GM21515 (cell line): ENCODE data around the gene MTHFS.
"Not testable (repeated sequence)": the region's sequence is repeated elsewhere in the genome, so short reads cannot be mapped to it uniquely, and the experiment has no call there.

ENCODE experiments used
- ATAC-seq: cut with Tn5 transposase; IDR thresholded peaks from one replicate; pipeline ENCODE4 v1.9.1; 2021; ENCODE audit not compliant: unreplicated experiment

MTHFS gene

DNA sequence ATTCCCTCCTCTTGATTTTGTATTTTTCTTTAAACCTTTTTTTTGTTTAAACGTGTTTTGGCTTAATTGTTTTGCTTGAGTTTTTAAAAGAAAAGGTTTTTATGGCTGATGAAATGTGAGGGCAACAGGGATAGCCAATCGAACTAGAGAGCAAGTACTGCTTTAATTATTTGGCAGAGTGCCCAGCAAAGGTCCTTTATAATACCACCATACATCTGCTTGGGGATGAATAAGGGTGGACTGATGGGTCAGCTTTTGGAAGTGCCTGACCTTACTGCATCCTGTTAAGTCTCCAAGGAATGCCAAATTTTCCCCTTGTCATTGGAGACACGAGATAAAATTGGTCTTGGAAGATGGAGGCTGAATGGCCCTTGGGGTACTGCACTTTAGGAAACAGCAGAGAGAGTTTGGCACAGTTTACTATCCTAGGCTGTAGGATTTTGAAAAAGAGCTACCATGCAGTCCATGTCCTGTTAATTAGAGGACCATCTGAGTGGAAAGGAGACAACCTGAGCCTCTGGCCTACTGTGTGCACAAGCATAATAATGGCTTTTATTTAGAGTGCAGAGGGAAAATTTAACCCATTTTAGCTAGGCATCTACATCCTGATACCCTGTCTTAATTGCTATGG is 19.8 kb upstream of the MTHFS start:
- ATAC-seq, result no peak

DNA sequence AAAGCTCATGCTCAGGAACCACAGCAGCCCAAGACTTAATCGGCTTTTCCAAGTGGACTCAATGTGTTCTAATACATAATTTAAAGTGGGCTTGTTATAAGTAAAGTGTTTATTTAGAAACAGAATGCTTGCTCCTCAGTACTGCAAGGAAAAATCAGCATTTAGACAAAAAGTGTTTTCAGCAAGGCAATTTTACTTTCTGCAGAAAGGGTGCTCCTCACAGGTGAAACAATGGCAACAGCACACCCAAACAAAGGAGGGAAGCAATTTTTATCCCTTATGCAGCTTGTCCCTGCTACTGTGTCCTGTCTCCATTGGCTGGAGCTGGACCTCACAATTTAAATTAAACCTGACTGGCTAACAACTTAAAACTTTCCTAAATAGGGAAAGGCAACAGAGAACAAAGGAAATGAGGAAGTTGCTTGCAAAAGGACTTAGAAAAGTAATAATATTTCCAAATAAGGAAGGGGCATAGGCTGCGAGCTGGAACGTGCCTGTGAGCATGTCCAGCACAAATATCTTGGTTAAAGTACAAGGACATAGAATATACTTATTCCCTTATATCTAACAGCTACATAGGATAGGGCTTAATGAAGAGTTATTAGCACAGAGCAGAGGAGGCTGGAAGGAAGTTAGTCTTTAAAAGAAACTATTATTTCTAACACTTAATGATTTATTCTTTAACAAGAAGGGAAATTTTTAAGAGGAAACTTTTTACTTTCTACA is 19.1 kb upstream of the MTHFS start:
- ATAC-seq, result not testable (repeated sequence)

DNA sequence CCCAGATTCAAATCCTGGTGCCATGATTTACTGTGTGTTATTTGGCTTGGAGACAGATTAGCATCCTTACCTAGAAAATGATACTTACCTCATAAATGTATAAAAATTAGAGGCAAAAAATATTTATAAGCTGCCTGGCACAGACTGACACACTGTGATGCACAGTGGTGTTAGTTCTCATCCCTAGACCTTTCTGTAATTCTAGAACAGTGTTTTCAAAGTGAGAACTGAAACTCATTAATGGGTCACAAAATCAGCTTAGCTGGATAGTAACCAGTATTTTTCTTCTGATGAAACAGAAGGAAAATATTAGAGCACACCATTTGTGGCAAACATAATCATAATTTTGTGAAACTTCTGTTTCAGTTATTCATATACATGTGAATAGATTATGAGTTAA is 17.9 kb upstream of the MTHFS start:
- no peak for ATAC-seq

DNA sequence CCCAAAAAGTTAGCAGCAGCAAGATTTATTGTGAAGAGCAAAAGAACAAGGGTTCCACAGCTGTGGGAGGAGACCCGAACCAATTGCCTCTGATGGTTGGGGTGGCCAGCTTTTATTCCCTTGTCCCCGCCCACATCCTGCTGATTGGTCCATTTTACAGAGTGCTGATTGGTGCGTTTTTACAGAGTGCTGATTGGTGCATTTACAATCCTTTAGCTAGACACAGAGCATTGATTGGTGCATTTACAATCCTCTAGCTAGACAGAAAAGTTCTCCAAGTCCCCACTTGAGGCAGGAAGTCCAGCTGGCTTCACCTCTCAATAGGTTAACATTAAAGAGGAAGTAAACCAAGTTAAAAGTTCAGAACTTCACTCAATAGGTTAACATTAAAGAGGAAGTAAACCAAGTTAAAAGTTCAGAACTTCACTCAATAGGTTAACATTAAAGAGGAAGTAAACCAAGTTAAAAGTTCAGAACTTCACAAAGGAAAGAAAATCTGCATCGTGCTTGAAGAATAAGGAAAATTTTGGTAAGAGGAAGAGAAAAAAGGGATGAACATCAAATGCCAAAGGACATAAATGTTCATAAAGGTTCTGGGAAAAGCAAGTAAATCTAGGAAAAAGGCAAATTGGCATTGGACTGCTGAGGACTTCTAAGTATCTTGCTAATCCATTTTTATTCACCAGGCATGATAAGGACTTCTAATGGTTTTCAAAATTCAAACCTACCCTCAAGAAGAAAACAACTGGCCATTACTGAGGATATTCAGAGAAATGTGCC is 12.9 kb upstream of the MTHFS start:
- ATAC-seq, result peak; percentile 78

DNA sequence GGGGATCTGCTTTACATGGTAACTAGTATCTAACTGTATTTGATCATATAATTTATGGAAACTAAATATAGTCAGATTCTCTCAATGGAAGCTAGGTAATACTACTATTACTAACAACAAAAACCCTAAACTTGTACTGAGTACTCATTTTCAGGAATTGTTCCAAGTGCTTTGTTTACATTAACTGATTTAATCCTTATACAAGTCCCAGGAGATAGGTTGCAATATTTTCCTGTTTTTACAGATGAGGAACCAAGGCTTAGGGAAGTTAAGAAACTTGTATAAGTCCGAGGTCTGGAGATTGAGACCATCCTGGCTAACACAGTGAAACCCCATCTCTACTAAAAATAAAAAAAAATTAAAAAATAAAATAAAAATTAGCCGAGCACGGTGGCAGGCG is 7.5 kb upstream of the MTHFS start:
- no peak for ATAC-seq

DNA sequence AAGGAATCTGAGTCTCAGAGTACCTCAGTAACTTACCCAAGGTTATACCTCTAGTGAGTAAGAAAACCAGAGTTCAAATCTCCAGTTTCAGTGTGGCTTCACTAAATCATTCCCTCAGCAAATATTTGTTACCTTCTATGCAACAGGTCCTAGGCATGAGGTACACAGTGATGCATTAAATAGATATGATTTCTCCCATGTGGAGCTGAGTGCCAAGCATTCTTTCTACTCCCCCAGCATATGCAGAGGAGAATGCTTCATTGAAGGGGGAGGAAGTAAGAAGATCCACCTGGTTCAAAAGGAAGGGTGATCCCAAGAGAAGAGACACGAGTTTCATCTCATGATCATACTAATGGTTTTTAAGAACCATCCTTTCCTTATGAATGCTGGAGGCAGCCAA is 6.8 kb upstream of the MTHFS start:
- no peak for ATAC-seq

DNA sequence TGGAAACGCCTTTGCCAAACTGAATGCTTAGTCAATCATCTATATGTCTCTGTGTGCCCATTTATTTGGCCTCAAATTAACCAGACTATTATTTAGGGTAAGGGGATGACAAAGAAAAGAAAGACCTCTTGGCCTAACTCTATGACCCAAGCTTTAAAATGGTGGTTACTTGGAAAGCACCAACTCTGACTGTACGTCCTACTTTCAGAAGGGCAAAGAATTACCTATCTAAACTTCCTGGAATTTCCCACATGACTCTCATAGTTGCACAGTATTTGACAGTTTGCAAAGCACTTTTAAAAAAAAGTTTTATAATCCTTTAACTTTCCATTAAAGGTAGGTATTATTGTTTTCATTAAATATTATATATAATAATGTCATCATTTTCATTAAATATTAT is 6.3 kb upstream of the MTHFS start:
- ATAC-seq, result no peak

DNA sequence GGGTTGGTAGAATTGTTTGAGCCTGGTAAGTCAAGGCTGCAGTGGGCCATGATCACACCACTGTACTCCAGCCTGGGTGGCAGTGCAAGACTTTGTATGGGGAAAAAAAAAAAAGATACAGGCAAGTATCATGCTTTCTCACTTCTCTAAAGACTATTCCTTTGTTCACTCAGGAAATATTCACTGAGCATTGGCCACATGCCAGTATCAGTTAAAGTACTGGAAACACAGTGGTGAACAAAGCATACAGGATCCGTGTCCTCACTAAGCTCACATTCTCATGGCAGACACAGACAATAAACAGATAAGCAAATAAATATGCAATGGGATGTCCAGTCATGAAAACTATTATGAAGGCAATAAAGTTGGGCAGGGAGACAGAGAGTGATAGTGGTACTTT is 5.1 kb upstream of the MTHFS start:
- ATAC-seq, result peak; percentile 30

DNA sequence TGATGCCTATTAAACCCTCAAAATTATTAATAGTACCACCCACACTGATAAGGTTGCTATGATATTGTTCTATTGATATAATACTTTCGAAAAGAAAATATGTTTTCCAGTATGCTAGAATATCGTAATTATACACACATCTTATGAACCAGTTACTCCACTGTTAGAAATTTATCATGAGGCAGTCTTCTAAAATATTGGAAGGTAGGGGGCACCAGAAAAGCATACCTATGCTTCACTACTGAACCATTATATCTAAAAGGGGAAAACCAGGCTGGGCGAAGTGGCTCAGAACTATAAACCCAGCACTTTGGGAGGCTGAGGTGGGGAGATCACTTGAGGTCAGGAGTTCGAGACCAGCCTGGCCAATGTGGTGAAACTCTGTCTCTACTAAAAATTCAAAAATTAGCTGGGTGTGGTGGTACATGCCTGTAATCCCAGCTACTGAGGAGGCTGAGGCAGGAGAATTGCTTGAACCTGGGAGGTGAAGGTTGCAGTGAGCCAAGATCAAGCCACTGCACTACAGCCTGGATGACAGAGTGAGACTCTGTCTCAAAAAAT is 4.1 kb upstream of the MTHFS start:
- not testable (repeated sequence) for ATAC-seq

DNA sequence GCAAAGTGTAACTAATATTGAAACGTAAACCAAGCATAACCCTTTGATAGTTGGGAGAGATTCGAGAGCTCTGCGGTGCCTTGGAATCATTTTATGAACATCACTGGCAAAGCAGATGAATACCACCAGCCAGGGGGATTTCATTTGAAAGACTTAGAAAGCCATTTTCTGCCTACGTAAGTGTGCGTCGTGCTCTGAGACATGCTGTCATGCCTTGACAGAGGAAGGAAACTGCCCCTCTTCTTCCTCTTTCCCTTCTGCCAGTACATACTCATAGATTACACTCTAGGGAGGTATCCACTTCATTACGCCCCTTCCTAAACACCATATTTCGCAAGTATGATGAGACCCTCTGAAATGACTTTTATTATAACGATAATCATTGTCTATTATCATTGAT is 3.3 kb upstream of the MTHFS start:
- no peak for ATAC-seq

DNA sequence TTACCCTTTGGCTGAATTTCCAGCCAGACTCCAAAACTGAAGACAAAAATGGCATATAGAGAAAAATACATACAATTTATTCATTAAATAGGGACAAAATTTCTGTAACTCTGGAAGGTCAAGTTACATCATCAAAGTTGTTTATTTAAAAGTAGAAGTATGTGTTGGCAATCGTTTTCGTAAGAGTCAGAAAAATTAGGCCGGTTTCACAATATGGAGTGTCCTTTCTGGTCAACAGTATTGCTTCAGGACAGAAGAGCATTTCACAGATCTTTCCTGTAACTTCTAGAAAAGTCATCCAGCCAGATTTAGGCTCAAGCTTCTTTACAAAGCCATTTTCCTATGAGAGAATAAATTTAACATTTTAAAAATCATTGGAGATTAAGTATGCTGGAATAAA is 2.0 kb upstream of the MTHFS start:
- ATAC-seq, result not testable (repeated sequence)

DNA sequence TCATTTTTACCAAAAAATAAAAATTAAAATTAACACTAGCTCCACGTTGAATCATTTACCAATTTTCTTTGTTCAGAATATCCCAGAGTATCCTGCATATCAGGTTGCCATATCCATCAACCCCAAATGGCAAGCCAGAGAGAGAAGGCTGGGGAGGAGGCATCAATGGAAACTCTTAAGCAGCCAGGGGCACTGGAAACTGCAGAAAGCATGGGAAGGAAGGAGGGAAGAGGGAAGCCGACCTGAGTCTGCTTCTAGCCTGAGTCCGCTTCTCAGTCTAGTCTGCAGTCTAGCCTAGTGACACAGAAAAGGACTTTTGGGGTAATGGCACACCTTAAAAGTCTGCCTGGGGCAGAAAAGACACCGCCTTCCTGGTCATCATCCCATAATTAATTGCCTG is 1.6 kb upstream of the MTHFS start:
- ATAC-seq, result no peak

DNA sequence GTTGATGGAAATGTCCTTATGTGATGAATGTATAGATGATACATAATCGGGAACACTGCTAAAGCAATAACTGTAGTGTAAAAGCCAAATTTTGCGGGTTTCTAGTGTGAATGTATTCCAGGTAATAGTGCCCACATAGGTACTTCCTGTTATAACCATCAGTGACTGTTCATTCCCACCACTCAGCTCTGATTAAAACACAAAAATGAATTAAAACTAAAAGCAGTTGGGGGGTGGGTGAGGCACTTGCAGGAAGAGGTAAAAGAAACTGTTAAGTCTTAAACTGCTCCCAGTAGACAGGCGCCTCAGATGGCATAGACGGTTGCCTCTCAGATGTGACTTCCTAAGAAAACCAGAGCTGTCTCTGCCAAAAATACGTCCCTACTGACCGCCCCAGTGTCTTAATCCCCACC is 893 bp upstream of the MTHFS start:
- no peak for ATAC-seq

DNA sequence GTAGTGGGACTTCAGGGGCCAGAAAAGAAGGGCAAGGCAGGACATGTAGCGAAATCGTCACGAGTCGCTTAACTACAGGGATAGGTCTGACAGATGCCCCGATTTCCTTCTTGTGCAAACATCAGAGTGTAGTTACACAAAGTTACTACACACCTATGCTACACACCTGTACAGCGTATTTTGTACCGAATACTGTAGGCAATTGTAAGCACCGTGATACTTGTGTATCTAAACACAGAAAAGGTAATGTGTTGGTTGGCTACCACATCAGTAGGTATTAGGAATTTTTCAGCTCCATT is 515 bp upstream of the MTHFS start:
- ATAC-seq, result no peak

DNA sequence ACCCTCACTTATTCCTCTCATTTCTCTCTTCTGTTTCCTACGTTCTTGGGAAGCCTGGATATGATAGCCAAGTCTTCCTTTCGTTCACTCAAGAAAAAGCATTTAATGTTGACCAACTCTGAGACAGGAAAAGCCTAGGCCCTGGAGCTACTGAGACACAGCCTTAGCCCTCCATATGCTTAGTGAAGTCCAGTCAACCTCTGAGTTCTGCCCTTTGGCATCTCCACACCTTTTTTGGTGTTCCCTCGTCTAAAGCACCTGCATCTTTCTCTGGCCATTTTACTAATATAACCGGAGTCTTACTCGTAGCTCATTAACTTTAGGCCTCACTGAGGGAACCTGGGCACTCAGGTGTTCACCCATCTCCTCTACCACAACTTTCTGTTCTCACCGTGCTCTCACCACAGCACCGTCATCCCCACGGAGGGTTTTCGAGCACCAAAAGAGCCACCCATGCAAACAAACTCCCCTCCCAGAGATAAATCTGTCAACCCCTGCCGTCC is 632 bp downstream of the MTHFS start:
- ATAC-seq, result peak; percentile 38

DNA sequence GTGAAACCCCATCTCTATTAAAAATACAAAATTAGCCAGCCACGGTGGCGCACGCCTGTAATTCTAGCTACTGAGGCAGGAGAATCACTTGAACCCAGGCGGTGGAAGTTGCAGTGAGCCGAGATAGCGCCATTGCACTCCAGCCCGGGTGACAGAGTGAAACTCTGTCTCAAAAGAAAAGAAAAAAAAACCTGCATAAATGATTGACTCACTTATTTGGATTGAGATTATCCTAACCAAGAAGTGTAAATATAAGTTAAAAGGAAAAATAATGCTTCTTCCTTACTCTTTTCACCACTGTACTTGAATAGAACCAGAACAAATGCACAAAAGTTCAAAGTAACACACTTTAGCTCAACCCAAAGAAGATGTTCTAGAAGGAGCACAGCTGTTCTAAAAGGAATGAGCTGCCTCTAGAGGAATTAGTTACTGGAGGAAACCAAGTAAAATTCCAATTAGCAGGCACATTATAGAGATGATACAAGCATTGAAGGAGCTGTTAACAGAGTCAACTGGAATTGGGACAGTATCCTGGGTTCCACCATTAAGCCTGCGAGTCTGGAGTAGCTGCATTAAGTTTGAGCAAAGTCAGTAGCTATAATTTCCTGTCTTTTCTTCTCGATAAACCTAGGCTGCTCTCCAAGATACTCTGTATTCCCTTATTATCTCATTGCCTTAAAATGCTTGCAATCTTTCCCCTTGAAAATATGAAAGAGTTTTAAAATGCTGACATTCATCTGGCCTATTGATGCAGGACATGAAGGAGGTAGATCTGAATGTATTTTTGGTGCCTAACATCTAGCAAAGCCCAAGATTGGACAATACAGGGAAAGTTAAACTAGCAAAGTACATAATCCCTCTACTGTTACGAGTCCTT is 9.5 kb downstream of the MTHFS start:
- ATAC-seq, result no peak

DNA sequence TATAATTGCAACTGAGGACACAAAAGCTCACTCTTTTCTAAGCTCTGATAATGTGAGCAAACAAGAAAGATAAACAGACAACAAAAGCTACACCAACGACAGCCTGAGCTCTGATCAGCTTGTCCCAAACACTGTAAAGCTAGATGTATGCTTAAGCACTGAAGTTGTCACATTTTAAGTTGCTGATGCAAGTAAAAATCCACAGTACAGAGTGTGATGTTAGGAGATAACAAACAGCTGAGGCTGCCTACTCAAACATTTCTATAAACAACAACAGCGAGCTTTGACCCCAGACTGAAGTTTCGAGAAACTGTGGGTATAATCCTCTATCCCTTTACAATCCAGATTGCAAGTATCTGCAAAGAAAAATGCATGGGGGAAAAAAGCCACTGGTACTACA is 10.7 kb downstream of the MTHFS start:
- ATAC-seq, result no peak

DNA sequence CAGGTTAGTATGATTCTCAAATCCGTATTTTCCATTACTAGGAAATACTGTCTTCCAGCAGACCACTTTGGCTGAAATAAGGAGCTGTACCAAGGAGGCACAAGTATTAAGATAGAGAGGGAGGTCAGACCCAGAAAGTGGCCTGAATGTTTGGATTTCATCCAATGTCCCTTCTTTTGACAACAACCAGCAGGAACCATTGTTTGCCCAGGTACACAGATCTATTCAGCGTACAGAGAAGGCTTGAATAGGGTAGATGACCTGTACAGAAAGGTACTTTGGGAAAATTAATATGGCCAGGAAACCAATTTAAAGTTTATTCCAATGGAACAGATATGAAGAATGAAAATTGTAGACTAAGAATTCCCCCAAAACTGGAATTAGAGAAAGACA is 12.6 kb downstream of the MTHFS start:
- ATAC-seq, result no peak

DNA sequence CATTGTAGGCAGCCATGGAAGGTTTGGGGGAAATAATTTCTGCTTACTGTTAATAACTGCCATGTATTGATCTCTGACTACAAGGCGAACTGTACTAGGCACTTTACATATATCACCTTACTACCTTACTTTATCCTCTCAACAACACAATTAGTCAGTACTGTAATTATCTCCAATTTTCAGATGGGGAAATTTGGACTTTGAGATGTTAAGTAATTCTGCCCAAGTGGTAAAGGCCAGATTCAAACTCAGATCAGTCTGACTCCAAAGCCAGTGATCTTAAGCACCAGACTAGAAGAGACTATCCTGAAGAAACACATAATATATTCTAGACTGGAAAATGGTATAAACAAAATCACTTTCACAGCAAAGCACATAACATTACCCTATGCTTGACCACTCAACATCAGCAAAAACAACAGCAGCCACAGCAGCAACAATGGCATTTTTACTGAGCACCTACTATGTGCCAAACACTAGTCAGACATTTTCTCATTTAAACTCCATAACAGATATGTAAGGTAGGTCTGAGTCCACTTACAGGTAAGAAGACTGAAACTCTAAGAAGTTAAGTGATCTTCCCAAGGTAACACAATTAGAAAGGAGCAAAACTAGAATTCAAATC is 13.1 kb downstream of the MTHFS start:
- no peak for ATAC-seq

DNA sequence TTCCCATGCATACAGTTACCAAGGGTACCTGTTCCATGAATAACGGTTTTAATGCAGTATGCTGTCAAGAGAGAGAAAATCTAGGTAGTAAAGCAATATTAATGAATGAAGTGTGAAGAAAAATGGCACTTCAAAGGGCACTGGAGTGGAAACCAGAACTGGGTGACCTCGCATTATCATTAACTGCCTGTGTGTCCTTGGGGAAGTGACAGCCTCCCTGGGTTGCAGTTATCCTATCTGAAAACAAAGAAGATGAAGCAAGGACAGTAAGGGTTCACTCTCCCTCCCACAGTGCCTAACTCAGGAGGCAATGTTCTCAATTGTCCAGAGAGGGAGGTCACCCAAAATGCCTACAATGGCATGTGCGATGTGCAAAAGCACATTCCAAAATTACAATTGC is 15.1 kb downstream of the MTHFS start:
- no peak for ATAC-seq
